Natural killer cell (primary cell): ENCODE data around the gene CAPN14. TPM values are rescaled to one million over a fixed set of nuclear protein-coding genes. Genes with fewer than 3 reads are reported as not detected.

Experiments used
- ATAC-seq, 3 donors: fragments of 150-1000 bp in 2 of 3; fragments of 200-7000 bp in 1 of 3; cut with Tn5 transposase; 1 replicate in 1 of 3; 2 replicates in 2 of 3; pipeline ENCODE4 v1.10.0; 2021; ENCODE audit warnings: mild to moderate bottlenecking in 2 of 3, moderate library complexity in 2 of 3
- DNase-seq, 2 donors: peaks; one replicate each; pipeline versions ENCODE4 v3.0.0 to v3.0.0-alpha.2; 2013 to 2021; ENCODE audit warnings: mixed read lengths in 1 of 2
- H3K27ac ChIP-seq: one replicate; pipeline ENCODE4 v1.5.1; 2013; ENCODE audit warnings: mild to moderate bottlenecking, low read length
- H3K27me3 ChIP-seq: one replicate; pipeline ENCODE4 v1.6.1; 2013; ENCODE audit warnings: low read length; ENCODE audit not compliant: control insufficient read depth, insufficient read depth
- H3K36me3 ChIP-seq: one replicate; pipeline ENCODE4 v1.6.1; 2013; ENCODE audit warnings: low read length; ENCODE audit not compliant: control insufficient read depth, insufficient read depth
- H3K4me1 ChIP-seq: one replicate; pipeline ENCODE4 v1.6.1; 2013; ENCODE audit warnings: low read length; ENCODE audit not compliant: control insufficient read depth, insufficient read depth
- H3K4me3 ChIP-seq: one replicate; pipeline ENCODE4 v1.5.1; 2013; ENCODE audit warnings: low read length
- H3K9me3 ChIP-seq: one replicate; pipeline ENCODE4 v1.6.1; 2013; ENCODE audit warnings: low read length; ENCODE audit not compliant: control insufficient read depth, insufficient read depth
- H3K27ac Mint-ChIP-seq, 2 donors: one replicate each; pipeline ENCODE4 v1.8.0; 2022; ENCODE audit warnings: mild to moderate bottlenecking in 2 of 2, mixed read lengths in 2 of 2, moderate library complexity in 1 of 2
- H3K27me3 Mint-ChIP-seq, 2 donors: one replicate each; pipeline ENCODE4 v1.8.0; 2022; ENCODE audit warnings: low read depth in 2 of 2, mixed read lengths in 2 of 2
- H3K36me3 Mint-ChIP-seq: one replicate; pipeline ENCODE4 v1.8.0; 2022; ENCODE audit warnings: mixed read lengths
- H3K4me1 Mint-ChIP-seq, 2 donors: one replicate each; pipeline ENCODE4 v1.8.0; 2022; ENCODE audit warnings: mixed read lengths in 2 of 2
- H3K4me3 Mint-ChIP-seq: one replicate; pipeline ENCODE4 v1.8.0; 2022; ENCODE audit warnings: mild to moderate bottlenecking, moderate library complexity, mixed read lengths
- H3K9me3 Mint-ChIP-seq, 2 donors: one replicate each; pipeline ENCODE4 v1.8.0; 2022; ENCODE audit warnings: mixed read lengths in 2 of 2
- CTCF ChIP-seq: fragments of 200-600 bp; IDR thresholded peaks from one replicate; pipeline ENCODE4 v1.8.0; 2022; ENCODE audit warnings: antibody characterized with exemption
- WGBS: methylation state at CpG from one replicate; pipeline ENCODE4 v1.1.7; 2013; ENCODE audit warnings: missing lambda C conversion rate; ENCODE audit not compliant: insufficient coverage; 5-methylcytosine and 5-hydroxymethylcytosine counted together
- intact Hi-C: fragments of 100-400 bp; cut with micrococcal nuclease; formaldehyde crosslinking; loops from one replicate; pipeline ENCODE4 v1.14.2; 2022
- total RNA-seq, 4 donors: library from RNA; stranded (reverse); fragments of 120-200 nt in 1 of 4; gene quantifications; one replicate each; pipeline versions ENCODE4 v1.2.3 to v1.2.4, GENCODE V29; 2013 to 2022

CAPN14 gene
- total RNA-seq, 3 donors from 2014 or later (not counting 1 experiment from before 2014, with no cell fraction given): 0.33 to 0.43 TPM; not detected in 1

- Histone ChIP-seq H3K9me3 (no peaks in the 10 kb centered on the region), H3K36me3 (no peaks in the 10 kb centered on the region), H3K4me3 (no peak overlapping the region), H3K27me3 (no peaks in the 10 kb centered on the region), H3K27ac (no peak overlapping the region), H3K4me1 (peaks cover 10% of the 10 kb centered on the region)
- no peak for ATAC-seq
- peaks cover 9 to 17% of the 10 kb centered on the region in 2 donors for H3K4me1 Mint-ChIP-seq
- H3K4me3 Mint-ChIP-seq: no peak overlapping the region
- intact Hi-C loops: no loop called here
- H3K27me3 Mint-ChIP-seq: peaks cover 0 to 4% of the 10 kb centered on the region in 2 donors
- no peak overlapping the region for H3K27ac Mint-ChIP-seq
- DNase-seq: no peak
- H3K9me3 Mint-ChIP-seq: no peaks in the 10 kb centered on the region
- TF ChIP-seq CTCF: no peak
- H3K36me3 Mint-ChIP-seq: no peaks in the 10 kb centered on the region
- 0% methylated on average over 1 of the region's 4 CpGs for WGBS
Measured at GRCh38 chr2:31213601-31214443, 3.5 kb downstream of the CAPN14 start.

- Histone ChIP-seq H3K4me1 (peaks cover 7% of the 10 kb centered on the region), H3K9me3 (no peaks in the 10 kb centered on the region), H3K27me3 (no peaks in the 10 kb centered on the region), H3K36me3 (no peaks in the 10 kb centered on the region), H3K4me3 (no peak overlapping the region), H3K27ac (no peak overlapping the region)
- H3K4me3 Mint-ChIP-seq: no peak overlapping the region
- intact Hi-C loops: no loop called here
- H3K4me1 Mint-ChIP-seq: peaks cover 8 to 17% of the 10 kb centered on the region in 2 donors
- ATAC-seq (no peak), DNase-seq (no peak)
- H3K27me3 Mint-ChIP-seq: no peaks in the 10 kb centered on the region
- H3K36me3 Mint-ChIP-seq: no peaks in the 10 kb centered on the region
- no peaks in the 10 kb centered on the region for H3K9me3 Mint-ChIP-seq
- no peak for TF ChIP-seq CTCF
- 84% methylated on average over 9 of the region's 9 CpGs for WGBS
- no peak overlapping the region for H3K27ac Mint-ChIP-seq
Measured at GRCh38 chr2:31212659-31213600, 4.4 kb downstream of the CAPN14 start.

GRCh38 chr2:31208240-31208639, 9.1 kb downstream of the CAPN14 start:
- Histone ChIP-seq H3K4me1 (no peaks in the 10 kb centered on the region), H3K27ac (no peak overlapping the region), H3K4me3 (no peak overlapping the region), H3K9me3 (no peaks in the 10 kb centered on the region), H3K36me3 (no peaks in the 10 kb centered on the region), H3K27me3 (no peaks in the 10 kb centered on the region)
- peaks cover 0 to 3% of the 10 kb centered on the region in 2 donors for H3K27me3 Mint-ChIP-seq
- no peaks in the 10 kb centered on the region for H3K9me3 Mint-ChIP-seq
- DNase-seq: no peak
- WGBS: 100% methylated on average over 1 of the region's 1 CpG
- no peaks in the 10 kb centered on the region for H3K4me1 Mint-ChIP-seq
- no peak for ATAC-seq
- intact Hi-C loops: no loop called here
- no peaks in the 10 kb centered on the region for H3K36me3 Mint-ChIP-seq
- TF ChIP-seq CTCF: no peak
- no peak overlapping the region for H3K27ac Mint-ChIP-seq
- H3K4me3 Mint-ChIP-seq: no peak overlapping the region
